Hair follicle dermal papilla cell (primary cell): ENCODE results near the gene PLIN3. TPM values are rescaled to one million over a fixed set of nuclear protein-coding genes. Genes with fewer than 3 reads are reported as not detected.

ENCODE experiments used
- total RNA-seq: library from RNA; depleted of rRNA; stranded (reverse); fragments of >200 nt; gene quantifications from 2 replicates; pipeline ENCODE4 v1.2.3, GENCODE V29; 2012

The PLIN3 gene
- total RNA-seq = 345 and 355 TPM in 2 replicates

GRCh38 chr19:4867534-4868285 lies at the start of gene PLIN3:
Gene PLIN3 (minus strand): TSS chr19:4867667. CDS start chr19:4861394, 6,273 bp downstream.

GRCh38 chr19:4909156-4909896 lies 41.9 kb upstream of the PLIN3 start, which contains the start of gene UHRF1:
Gene UHRF1 (plus strand): TSS chr19:4909501. CDS start chr19:4910886, 1,385 bp downstream.

GRCh38 chr19:4902796-4903195 lies 35.3 kb upstream of the PLIN3 start, which contains the start of gene ARRDC5:
Gene ARRDC5 (minus strand): TSS chr19:4902896. CDS start chr19:4902825, 71 bp downstream.

GRCh38 chr19:4831304-4831978 lies 36.0 kb downstream of the PLIN3 start, which contains the start of gene TICAM1:
Gene TICAM1 (minus strand): TSS chr19:4831712. CDS start chr19:4818377, 13,335 bp downstream.

GRCh38 chr19:4791183-4792018 lies 76.1 kb downstream of the PLIN3 start, which contains the start of gene FEM1A:
Gene FEM1A (plus strand): TSS chr19:4791734. CDS start chr19:4791855, 121 bp downstream.

Other genes starting within 250 kb of the PLIN3 start
- 1.9 and 2.1 TPM in 2 replicates for gene TNFAIP8L1, start 228.2 kb downstream of the PLIN3 start, total RNA-seq
- 80.5 and 117 TPM in 2 replicates for gene MYDGF, start 197.3 kb downstream of the PLIN3 start, total RNA-seq
- 29.9 and 35.6 TPM in 2 replicates for gene DPP9, start 143.8 kb downstream of the PLIN3 start, total RNA-seq
- gene FEM1A, start 75.9 kb downstream of the PLIN3 start, total RNA-seq = 15.8 and 18.8 TPM in 2 replicates
- gene TICAM1, start 36.0 kb downstream of the PLIN3 start, total RNA-seq = 5.6 and 6.7 TPM in 2 replicates
- gene ARRDC5, start 35.2 kb upstream of the PLIN3 start, total RNA-seq = 0.49 TPM in 1 of 2 replicates, not detected in the other
- gene UHRF1, start 41.8 kb upstream of the PLIN3 start, total RNA-seq = 13.7 and 19.1 TPM in 2 replicates
- 32.7 and 40.7 TPM in 2 replicates for gene KDM4B, start 101.4 kb upstream of the PLIN3 start, total RNA-seq